Activated CD4-positive, alpha-beta T cell treated with anti-CD3 and anti-CD28 coated beads for 36 hours (primary cell): ENCODE data around the gene USP46. TPM values are rescaled to one million over a fixed set of nuclear protein-coding genes. Genes with fewer than 3 reads are reported as not detected.
A peak's percentile ranks its signal among the peaks of the same experiment; 100 is the strongest.

Experiments used
- ATAC-seq: fragments of 200-7000 bp; cut with Tn5 transposase; one replicate; pipeline ENCODE4 v1.10.0; 2021; ENCODE audit warnings: mild to moderate bottlenecking, moderate library complexity
- CTCF ChIA-PET: fragments of 350-600 bp; sonication (Branson Sonifier 250); formaldehyde crosslinking; loops from one replicate; lab custom pipeline; 2021; ENCODE audit warnings: antibody characterized with exemption; lab: Charles Lee
- POLR2A ChIA-PET: fragments of 350-600 bp; sonication (Branson Sonifier 250); formaldehyde crosslinking; loops from one replicate; lab custom pipeline; 2021; ENCODE audit warnings: antibody characterized with exemption, inconsistent platforms; lab: Charles Lee
- DNase-seq: peaks from one replicate; pipeline ENCODE4 v3.0.0-alpha.2; 2020
- H3K27ac Mint-ChIP-seq: one replicate; pipeline ENCODE4 v1.8.0; 2021; ENCODE audit warnings: mixed read lengths
- H3K27me3 Mint-ChIP-seq: one replicate; pipeline ENCODE4 v1.8.0; 2021; ENCODE audit warnings: mixed read lengths
- H3K36me3 Mint-ChIP-seq: one replicate; pipeline ENCODE4 v1.8.0; 2021; ENCODE audit warnings: low read depth, mixed read lengths
- H3K4me1 Mint-ChIP-seq: one replicate; pipeline ENCODE4 v1.8.0; 2021; ENCODE audit warnings: mixed read lengths
- H3K4me3 Mint-ChIP-seq: one replicate; pipeline ENCODE4 v1.8.0; 2021; ENCODE audit warnings: mild to moderate bottlenecking, moderate library complexity, mixed read lengths
- H3K9me3 Mint-ChIP-seq: one replicate; pipeline ENCODE4 v1.8.0; 2021; ENCODE audit warnings: low read depth, mixed read lengths
- intact Hi-C, 2 experiments: fragments of 100-400 bp; cut with DNase I in 1 of 2; cut with micrococcal nuclease in 1 of 2; formaldehyde crosslinking; loops; one replicate each; pipeline versions ENCODE4 v1.14.2 to v1.15.1; 2022 to 2024; cut with DNase I, micrococcal nuclease
- total RNA-seq, 2 experiments: library from RNA; stranded (reverse); gene quantifications; one replicate each; pipeline ENCODE4 v1.2.3, GENCODE V29; 2021

Gene USP46
- total RNA-seq, result 1 to 10 TPM; 4.3 to 5.4 TPM

- H3K4me1 Mint-ChIP-seq, result peaks cover 18% of the 10 kb centered on the region
- DNase-seq (peak; percentile 74), ATAC-seq (peak; percentile 86)
- POLR2A ChIA-PET, result no interaction called here
- CTCF ChIA-PET, result interaction anchor here (0.6 kb wide), 1 partner anchor 1560 kb away, joined by 3 read pairs; no protein-coding TSS in a partner anchor
- H3K36me3 Mint-ChIP-seq, result peaks cover 11% of the 10 kb centered on the region
- H3K27ac Mint-ChIP-seq, result peak within 1 kb of the TSS; percentile 78
- intact Hi-C loops, result loop anchor here (1.0 to 5.0 kb wide), 5 partner anchors 53 to 814 kb away; partner anchors contain the start of gene RASL11B (in 1 of the 2)
- H3K27me3 Mint-ChIP-seq, result peaks cover 12% of the 10 kb centered on the region
- H3K9me3 Mint-ChIP-seq, result peaks cover 2% of the 10 kb centered on the region
- peak within 1 kb of the TSS; percentile 80 for H3K4me3 Mint-ChIP-seq
Measured at GRCh38 chr4:52659001-52659721, at the start of gene USP46. TSS of gene USP46 (minus strand) at chr4:52659301. CDS start at chr4:52659150, 151 bp downstream.

DNA sequence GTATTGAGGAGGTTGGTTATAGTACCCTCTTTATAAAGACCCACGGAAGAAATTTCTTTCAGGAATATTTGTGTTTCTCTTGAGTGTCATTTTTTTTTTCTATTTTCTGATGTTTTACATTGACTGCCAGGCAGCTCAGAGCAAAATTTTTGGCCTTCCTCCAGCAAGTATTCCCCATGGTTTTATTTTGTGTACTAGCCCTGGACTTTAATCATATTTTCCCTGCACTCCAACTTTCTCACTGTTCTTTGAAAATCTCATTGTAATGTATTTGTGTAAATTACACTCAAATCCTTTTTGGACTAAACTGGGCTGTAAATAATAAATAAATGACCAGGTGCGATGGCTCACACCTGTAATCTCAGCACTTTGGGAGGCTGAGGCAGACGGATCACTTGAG lies 45.6 kb upstream of the USP46 start:
- Mint-ChIP-seq H3K9me3 (no peaks in the 10 kb centered on the region), H3K27ac (no peak overlapping the region), H3K36me3 (no peaks in the 10 kb centered on the region), H3K4me1 (no peaks in the 10 kb centered on the region), H3K4me3 (no peak overlapping the region), H3K27me3 (peaks cover 2% of the 10 kb centered on the region)
- DNase-seq (no peak), ATAC-seq (no peak)
- ChIA-PET POLR2A (no interaction called here), CTCF (no interaction called here)
- intact Hi-C loops, result no loop called here

DNA sequence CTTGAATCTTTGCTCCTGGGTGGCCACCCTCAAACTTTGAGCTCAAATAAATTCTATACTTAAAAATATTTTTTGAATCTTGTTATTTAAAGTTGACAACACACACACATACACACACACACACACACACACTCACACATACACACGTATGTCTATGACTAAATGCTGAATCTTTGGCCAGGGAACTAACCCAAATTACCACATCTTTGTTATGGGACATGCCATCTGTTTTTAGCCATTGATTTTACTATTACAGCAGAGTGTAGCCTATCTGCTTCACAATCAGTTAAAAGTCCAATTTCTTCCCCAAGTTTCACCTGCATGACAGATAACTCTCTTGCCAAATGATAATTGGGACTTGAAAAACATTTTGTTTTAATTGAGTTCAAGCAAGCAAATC lies 45.0 kb upstream of the USP46 start:
- POLR2A ChIA-PET, result no interaction called here

DNA sequence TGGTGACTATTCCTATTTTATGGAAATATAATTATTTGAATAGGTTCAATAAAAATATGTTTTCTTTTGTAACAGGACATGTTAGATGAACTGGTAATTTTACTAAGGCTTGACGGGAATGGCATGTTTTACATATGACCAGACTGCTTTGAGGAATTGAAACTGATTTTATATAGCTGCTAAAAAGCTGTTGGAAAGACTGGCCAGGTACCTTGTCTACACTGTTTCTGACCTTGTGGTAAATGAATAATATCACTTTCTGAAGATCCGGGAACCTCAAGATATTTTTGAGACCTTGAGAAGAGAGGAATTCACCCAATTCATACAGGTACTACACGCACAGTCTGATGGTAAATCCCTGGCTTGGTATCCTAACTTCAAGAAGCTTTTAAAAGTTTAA lies 42.1 kb upstream of the USP46 start:
- Mint-ChIP-seq H3K27ac (no peak overlapping the region), H3K36me3 (no peaks in the 10 kb centered on the region), H3K4me1 (no peaks in the 10 kb centered on the region), H3K4me3 (no peak overlapping the region), H3K9me3 (no peaks in the 10 kb centered on the region), H3K27me3 (peaks cover 6% of the 10 kb centered on the region)
- no peak for DNase-seq
- no peak for ATAC-seq
- intact Hi-C loops, result no loop called here
- ChIA-PET CTCF (no interaction called here), POLR2A (interaction anchor here (0.6 kb wide), 1 partner anchor 114 kb away, joined by 3 read pairs; no protein-coding TSS in a partner anchor)

More for the DNA sequence above, 45.0 kb upstream of the USP46 start:
- no peak overlapping the region for H3K27ac Mint-ChIP-seq
- no peak for DNase-seq
- intact Hi-C loops, result no loop called here
- H3K4me3 Mint-ChIP-seq, result no peak overlapping the region
- H3K4me1 Mint-ChIP-seq, result no peaks in the 10 kb centered on the region
- no peak for ATAC-seq
- CTCF ChIA-PET, result no interaction called here
- H3K9me3 Mint-ChIP-seq, result no peaks in the 10 kb centered on the region
- H3K36me3 Mint-ChIP-seq, result no peaks in the 10 kb centered on the region
- H3K27me3 Mint-ChIP-seq, result peaks cover 2% of the 10 kb centered on the region

DNA sequence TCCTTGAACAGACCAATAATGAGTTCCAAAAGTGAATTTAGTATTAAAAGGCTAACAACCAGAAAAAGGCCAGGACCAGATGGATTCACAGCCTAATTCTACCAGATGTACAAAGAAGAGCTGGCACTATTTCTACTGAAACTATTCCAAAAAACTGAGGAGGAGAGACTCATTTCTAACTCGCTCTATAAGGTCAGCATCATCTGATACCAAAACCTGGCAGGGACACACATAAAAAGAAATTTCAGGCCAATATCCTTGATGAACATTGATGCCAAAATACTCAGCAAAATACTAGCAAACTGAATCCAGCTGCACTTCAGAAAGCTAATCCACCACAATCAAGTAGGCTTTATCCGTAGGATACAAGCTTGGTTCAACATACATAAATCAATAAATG lies 35.8 kb upstream of the USP46 start:
- POLR2A ChIA-PET, result no interaction called here
- no peak for ATAC-seq
- H3K27ac Mint-ChIP-seq, result no peak overlapping the region
- DNase-seq, result no peak
- CTCF ChIA-PET, result no interaction called here
- H3K4me3 Mint-ChIP-seq, result no peak overlapping the region
- intact Hi-C loops, result no loop called here
- H3K4me1 Mint-ChIP-seq, result no peaks in the 10 kb centered on the region
- H3K9me3 Mint-ChIP-seq, result peaks cover 18% of the 10 kb centered on the region
- no peaks in the 10 kb centered on the region for H3K36me3 Mint-ChIP-seq
- peaks cover 10% of the 10 kb centered on the region for H3K27me3 Mint-ChIP-seq

DNA sequence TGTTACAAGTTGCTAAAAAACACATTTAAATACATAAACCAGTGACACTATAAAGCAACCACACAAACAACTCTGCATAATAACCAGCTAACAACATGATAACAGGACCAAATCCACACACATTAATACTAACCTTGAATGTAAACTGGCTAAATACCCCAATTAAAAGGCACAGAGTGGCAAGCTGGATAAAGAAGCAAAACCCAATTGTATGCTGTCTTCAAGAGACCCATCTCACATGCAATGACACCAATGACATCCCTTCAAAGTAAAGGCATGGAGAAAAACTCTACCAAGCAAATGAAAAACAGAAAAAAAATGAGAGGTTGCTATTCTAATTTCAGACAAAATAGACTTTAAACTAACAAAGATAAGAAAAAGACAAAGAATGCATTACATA lies 34.4 kb upstream of the USP46 start:
- DNase-seq, result no peak
- CTCF ChIA-PET, result interaction anchor here (0.6 kb wide), 1 partner anchor 393 kb away, joined by 3 read pairs; no protein-coding TSS in a partner anchor

DNA sequence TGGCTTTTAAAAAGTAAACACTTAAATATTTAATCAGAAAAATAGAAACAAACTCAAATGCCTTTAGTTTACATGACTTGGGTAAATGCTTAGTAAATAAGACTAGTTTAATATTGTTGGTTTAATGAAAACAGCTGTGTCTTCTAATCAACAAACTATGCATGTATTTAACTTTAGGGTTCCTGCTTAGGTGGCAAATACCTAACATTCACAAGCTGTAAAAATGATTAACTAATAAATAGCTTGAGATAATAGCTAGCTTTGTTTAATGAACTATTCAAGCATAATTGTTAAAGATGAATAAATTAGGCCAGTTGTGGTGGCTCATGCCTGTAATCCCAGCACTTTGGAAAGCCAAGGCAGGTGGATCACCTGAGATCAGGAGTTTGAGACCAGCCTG lies 30.0 kb upstream of the USP46 start:
- CTCF ChIA-PET, result no interaction called here
- no peak for ATAC-seq

More for the DNA sequence above, 34.4 kb upstream of the USP46 start:
- POLR2A ChIA-PET, result no interaction called here
- peaks cover 10% of the 10 kb centered on the region for H3K27me3 Mint-ChIP-seq
- no peaks in the 10 kb centered on the region for H3K4me1 Mint-ChIP-seq
- peaks cover 18% of the 10 kb centered on the region for H3K9me3 Mint-ChIP-seq
- H3K27ac Mint-ChIP-seq, result no peak overlapping the region
- intact Hi-C loops, result no loop called here
- no peak for ATAC-seq
- H3K4me3 Mint-ChIP-seq, result no peak overlapping the region
- H3K36me3 Mint-ChIP-seq, result no peaks in the 10 kb centered on the region

DNA sequence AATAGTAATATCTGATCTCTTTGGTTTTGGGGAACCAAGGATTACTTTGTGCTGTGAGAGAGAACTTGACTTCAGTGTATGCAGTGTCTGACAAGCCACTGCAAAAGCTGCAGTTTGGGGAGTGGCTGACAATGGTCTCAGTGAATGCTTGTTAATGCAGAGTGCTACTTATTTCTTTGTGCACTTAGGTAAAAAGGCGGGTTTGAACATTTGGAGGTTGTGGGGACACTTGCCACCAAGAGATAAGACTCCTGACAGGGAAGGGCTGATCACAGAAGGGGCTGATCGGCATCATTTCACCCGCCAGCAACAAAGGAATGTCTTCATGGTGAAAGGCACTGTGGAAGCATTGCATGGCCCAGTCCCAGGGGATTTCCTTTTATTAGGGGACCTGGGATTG lies 28.6 kb upstream of the USP46 start:
- no peaks in the 10 kb centered on the region for H3K36me3 Mint-ChIP-seq
- intact Hi-C loops, result no loop called here
- peaks cover 6% of the 10 kb centered on the region for H3K27me3 Mint-ChIP-seq
- ChIA-PET CTCF (no interaction called here), POLR2A (no interaction called here)
- H3K9me3 Mint-ChIP-seq, result peaks cover 5% of the 10 kb centered on the region
- H3K4me3 Mint-ChIP-seq, result no peak overlapping the region
- ATAC-seq (no peak), DNase-seq (no peak)
- H3K4me1 Mint-ChIP-seq, result no peaks in the 10 kb centered on the region
- no peak overlapping the region for H3K27ac Mint-ChIP-seq

More for the DNA sequence above, 30.0 kb upstream of the USP46 start:
- Mint-ChIP-seq H3K27me3 (peaks cover 9% of the 10 kb centered on the region), H3K9me3 (peaks cover 15% of the 10 kb centered on the region), H3K27ac (no peak overlapping the region), H3K4me3 (no peak overlapping the region), H3K4me1 (no peaks in the 10 kb centered on the region), H3K36me3 (no peaks in the 10 kb centered on the region)
- POLR2A ChIA-PET, result interaction anchor here (1.0 kb wide), 1 partner anchor 23 kb away, joined by 3 read pairs; no protein-coding TSS in a partner anchor
- DNase-seq, result no peak
- intact Hi-C loops, result no loop called here

DNA sequence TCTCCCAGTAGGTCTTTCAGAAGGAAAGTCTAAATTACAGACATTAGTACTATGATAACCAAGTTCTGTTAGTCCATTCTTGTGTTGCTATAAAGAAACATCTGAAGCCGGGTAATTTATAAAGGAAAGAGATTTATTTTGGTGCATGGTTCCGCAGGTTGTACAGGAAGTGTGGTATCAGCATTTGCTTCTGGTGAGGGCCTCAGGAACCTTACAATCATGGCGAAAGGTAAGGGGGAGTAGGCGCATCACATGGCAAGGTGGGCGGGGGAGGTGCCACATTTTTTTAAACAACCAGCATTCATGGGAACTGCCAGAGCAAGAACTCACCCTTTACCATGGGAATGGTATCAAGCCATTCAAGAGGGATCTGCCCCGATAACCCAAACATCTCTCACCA lies 26.2 kb upstream of the USP46 start:
- no peaks in the 10 kb centered on the region for H3K9me3 Mint-ChIP-seq
- ATAC-seq (no peak), DNase-seq (no peak)
- intact Hi-C loops, result no loop called here
- no peak overlapping the region for H3K4me3 Mint-ChIP-seq
- POLR2A ChIA-PET, result no interaction called here
- no peak overlapping the region for H3K27ac Mint-ChIP-seq
- H3K27me3 Mint-ChIP-seq, result peaks cover 3% of the 10 kb centered on the region
- CTCF ChIA-PET, result no interaction called here
- no peaks in the 10 kb centered on the region for H3K4me1 Mint-ChIP-seq
- H3K36me3 Mint-ChIP-seq, result no peaks in the 10 kb centered on the region

- POLR2A ChIA-PET, result interaction anchor here (0.6 kb wide), 1 partner anchor 646 kb away, joined by 3 read pairs; no protein-coding TSS in a partner anchor
- CTCF ChIA-PET, result interaction anchor here (1.2 kb wide), 1 partner anchor 9 kb away, joined by 5 read pairs; no protein-coding TSS in a partner anchor
- H3K9me3 Mint-ChIP-seq, result no peaks in the 10 kb centered on the region
- no peaks in the 10 kb centered on the region for H3K4me1 Mint-ChIP-seq
- H3K36me3 Mint-ChIP-seq, result no peaks in the 10 kb centered on the region
- no peak overlapping the region for H3K27ac Mint-ChIP-seq
- intact Hi-C loops, result no loop called here
- no peak for DNase-seq
- peaks cover 3% of the 10 kb centered on the region for H3K27me3 Mint-ChIP-seq
- ATAC-seq, result no peak
- H3K4me3 Mint-ChIP-seq, result no peak overlapping the region
Measured at GRCh38 chr4:52684896-52685295, 25.8 kb upstream of the USP46 start.

- Mint-ChIP-seq H3K27ac (no peak overlapping the region), H3K27me3 (peaks cover 2% of the 10 kb centered on the region), H3K4me1 (no peaks in the 10 kb centered on the region), H3K9me3 (no peaks in the 10 kb centered on the region), H3K36me3 (no peaks in the 10 kb centered on the region), H3K4me3 (no peak overlapping the region)
- DNase-seq (no peak), ATAC-seq (no peak)
- CTCF ChIA-PET, result no interaction called here
- POLR2A ChIA-PET, result interaction anchor here (0.5 kb wide), 1 partner anchor 22 kb away, joined by 3 read pairs; no protein-coding TSS in a partner anchor
- intact Hi-C loops, result no loop called here
Measured at GRCh38 chr4:52680381-52680780, 21.3 kb upstream of the USP46 start.

GRCh38 chr4:52676536-52676935 lies 17.4 kb upstream of the USP46 start:
- H3K9me3 Mint-ChIP-seq, result no peaks in the 10 kb centered on the region
- H3K4me1 Mint-ChIP-seq, result no peaks in the 10 kb centered on the region
- CTCF ChIA-PET, result interaction anchor here (1.6 kb wide), 1 partner anchor 8 kb away, joined by 5 read pairs; no protein-coding TSS in a partner anchor
- POLR2A ChIA-PET, result no interaction called here
- peaks cover 6% of the 10 kb centered on the region for H3K27me3 Mint-ChIP-seq
- DNase-seq, result no peak
- H3K36me3 Mint-ChIP-seq, result no peaks in the 10 kb centered on the region
- intact Hi-C loops, result no loop called here
- H3K4me3 Mint-ChIP-seq, result no peak overlapping the region
- ATAC-seq, result no peak
- no peak overlapping the region for H3K27ac Mint-ChIP-seq
